Activated T-cell treated with anti-CD3 and anti-CD28 coated beads, Interleukin-2, amount 50 U/mL, for 48 hours (primary cell): ENCODE results near the gene KRTAP9-8.
"Not testable (repeated sequence)": the region's sequence is repeated elsewhere in the genome, so short reads cannot be mapped to it uniquely, and the experiment has no call there.

Source experiments
- DNase-seq, 2 experiments: peaks; one replicate each; pipeline ENCODE4 v3.0.0-alpha.2; 2020

Gene KRTAP9-8, protein sequence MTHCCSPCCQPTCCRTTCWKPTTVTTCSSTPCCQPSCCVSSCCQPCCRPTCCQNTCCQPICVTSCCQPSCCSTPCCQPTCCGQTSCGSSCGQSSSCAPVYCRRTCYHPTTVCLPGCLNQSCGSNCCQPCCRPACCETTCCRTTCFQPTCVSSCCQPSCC

DNA sequence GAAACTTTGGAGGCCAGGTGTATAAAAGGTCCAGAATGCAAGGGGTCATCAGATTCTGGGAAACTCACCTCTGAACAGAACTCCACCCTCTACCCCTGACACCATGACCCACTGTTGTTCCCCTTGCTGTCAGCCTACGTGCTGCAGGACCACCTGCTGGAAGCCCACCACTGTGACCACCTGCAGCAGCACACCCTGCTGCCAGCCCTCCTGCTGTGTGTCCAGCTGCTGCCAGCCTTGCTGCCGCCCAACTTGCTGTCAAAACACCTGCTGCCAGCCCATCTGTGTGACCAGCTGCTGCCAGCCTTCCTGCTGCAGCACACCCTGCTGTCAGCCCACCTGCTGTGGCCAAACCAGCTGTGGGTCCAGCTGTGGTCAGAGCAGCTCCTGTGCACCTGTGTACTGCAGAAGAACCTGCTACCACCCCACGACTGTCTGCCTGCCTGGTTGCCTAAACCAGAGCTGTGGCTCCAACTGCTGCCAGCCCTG, at the start of gene KRTAP9-8:
Gene KRTAP9-8 (plus strand): TSS at position 51 of the 489 bp plus-strand sequence. CDS start 53 bp downstream, at position 104.
- DNase-seq = not testable (repeated sequence)

DNA sequence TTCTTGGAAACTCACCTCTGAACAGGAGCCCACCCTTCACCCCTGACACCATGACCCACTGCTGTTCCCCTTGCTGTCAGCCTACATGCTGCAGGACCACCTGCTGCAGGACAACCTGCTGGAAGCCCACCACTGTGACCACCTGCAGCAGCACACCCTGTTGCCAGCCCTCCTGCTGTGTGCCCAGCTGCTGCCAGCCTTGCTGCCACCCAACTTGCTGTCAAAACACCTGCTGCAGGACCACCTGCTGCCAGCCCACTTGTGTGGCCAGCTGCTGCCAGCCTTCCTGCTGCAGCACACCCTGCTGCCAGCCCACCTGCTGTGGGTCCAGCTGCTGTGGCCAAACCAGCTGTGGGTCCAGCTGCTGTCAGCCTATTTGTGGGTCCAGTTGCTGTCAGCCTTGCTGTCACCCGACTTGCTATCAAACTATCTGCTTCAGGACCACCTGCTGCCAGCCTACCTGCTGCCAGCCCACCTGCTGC, 47.9 kb upstream of the KRTAP9-8 start, which contains the start of gene KRTAP9-1:
Gene KRTAP9-1 (plus strand): TSS at position 51 of the 482 bp plus-strand sequence. CDS start 0 bp downstream, at position 51.
- not testable (repeated sequence) for DNase-seq

DNA sequence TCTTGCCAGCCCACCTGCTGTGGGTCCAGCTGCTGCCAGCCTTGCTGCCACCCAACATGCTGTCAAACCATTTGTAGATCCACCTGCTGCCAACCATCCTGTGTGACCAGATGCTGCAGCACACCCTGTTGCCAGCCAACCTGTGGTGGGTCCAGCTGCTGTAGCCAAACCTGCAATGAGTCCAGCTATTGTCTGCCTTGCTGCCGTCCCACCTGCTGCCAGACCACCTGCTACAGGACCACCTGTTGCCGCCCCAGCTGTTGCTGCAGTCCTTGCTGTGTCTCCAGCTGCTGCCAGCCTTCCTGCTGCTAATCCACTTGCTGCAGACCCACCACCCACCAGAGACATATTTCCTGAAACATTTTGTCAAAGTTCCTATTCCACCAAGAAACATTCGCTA, 47.5 kb upstream of the KRTAP9-8 start:
- DNase-seq = no peak

DNA sequence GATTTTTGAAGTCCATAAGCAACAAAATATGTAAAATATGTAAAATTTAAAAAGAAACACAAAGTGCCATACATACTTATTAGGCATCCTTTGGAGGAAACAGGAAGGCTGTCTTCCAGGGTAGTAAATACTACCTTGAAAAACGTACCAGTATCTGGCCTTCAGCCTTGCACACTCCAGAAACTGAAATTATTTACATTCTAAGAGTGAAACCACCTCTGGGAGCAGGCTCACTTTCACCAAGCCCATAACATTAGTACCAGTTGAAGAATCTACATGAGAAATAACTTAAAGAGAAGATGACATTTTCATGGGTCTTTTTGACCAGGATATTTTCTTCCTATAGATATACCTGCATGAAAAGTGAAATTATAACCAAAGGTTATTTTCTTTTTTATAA, 41.7 kb upstream of the KRTAP9-8 start:
- no peak for DNase-seq

DNA sequence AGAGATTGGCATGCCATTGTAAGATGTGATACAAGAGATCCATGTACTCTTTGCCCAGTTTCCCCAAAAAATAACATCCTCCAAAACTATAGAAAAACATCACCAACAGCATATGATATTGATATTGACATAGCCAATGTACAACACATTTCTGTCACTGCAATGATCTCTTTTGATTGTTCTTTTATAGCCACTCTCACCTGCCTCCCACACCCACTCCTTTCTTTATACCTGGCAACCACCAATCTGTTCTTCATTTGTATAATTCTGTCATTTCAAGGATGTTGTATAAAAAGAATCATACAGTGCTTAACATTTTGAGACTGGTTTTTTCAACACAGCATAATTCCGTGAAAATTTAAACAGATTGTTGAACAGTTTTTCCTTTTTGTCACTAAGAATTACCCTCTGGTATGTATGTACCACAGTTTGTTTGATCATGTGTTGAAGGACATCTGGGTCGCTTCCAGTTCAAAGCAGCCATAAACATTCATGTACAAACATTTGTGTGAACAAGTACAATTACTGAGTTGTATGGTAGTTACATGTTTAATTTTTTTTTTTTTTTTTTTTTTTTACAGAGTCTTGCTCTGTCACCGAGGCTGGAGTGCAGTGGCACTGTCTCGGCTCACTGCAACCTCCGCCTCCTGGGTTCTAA, 38.2 kb upstream of the KRTAP9-8 start:
- DNase-seq = no peak

DNA sequence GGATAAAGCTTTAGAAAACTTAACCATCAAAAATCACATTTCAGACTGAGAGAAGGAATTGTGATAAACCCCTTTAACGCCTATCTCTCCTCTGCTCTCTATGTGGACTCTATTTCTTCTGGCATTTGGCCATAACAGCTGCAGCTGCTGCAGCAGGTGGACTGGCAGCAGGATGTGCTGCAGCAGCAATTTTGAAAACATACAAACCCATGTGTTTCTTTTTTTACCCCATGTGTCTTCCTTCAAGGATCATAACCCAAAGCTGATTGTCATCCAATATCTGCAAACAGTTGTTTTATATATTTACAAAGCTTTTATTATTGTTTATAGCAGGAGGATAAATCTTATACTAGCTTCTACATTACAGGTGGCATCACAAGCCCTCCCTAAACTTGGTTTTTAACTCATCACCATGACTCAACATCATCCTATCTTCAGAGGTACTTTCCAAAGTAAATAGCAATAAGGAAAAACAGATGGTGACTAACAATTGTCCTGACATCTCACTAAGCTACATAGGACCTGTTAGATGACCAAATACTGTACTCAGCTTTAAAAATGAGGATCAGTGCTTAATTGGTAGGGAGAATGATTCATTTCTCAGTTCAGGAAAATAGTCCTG, 25.8 kb upstream of the KRTAP9-8 start:
- no peak for DNase-seq

DNA sequence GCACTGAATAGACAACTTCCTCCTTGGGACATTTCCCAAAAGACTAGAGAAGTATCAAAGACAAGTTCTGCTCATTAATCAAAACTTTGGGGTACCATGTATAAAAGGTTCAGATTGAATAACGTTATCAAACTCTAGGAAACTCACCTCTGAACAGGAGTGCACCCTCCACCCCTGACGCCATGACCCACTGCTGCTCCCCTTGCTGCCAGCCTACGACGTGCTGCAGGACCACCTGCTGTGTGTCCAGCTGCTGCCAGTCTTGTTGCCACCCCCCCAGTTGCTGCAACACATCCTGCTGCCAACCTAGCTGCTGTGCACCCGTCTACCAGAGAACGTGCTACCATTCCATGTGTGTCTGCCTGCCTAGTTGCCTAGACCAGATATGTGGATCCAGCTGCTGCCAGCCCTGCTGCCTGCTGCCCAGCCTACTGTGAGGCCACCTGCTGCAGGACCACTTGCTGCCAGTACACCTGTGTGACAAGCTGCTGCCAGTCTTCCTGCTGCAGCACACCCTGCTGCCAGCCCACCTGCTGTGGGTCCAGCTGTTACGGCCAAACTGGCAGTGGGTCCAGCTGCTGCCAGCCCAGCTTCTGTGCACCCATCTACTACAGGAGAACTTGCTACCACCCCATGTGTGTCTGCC, 25.2 kb upstream of the KRTAP9-8 start:
- DNase-seq = no peak

DNA sequence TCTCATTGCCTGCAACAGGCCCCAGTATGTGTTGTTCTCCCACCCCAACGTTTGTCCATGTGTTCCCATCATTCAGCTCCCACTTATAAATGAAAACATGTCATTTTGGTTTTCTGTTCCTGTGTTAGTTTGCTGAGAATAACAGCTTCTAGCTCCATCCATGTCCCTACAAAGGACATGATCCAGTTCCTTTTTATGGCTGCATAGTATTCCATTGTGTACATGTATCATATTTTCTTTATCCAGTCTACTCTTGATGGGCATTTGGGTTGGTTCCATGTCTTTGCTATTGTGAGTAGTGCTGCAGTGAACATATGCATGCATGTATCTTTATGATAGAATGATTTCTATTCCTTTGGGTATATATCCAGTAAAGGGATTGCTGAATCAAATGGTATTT, 22.1 kb upstream of the KRTAP9-8 start:
- DNase-seq = no peak

DNA sequence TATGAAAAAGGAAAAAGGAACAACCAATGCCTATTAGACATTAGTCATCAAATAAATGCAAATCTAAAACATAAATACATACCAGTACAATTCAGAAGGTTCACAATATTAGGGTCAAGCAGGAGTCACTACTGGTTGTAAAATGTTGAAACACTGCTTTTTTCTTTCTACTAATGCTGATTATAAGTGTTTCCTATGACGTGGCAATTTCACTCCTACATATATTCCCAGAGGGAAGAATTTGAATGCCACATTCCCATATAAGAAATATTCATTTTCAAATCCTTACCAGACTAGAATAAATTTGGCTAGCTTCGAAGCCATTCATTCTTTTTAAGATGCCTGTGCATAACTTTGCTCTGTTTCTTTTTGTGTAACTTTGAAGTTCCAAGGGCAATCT, 14.0 kb upstream of the KRTAP9-8 start:
- no peak for DNase-seq

DNA sequence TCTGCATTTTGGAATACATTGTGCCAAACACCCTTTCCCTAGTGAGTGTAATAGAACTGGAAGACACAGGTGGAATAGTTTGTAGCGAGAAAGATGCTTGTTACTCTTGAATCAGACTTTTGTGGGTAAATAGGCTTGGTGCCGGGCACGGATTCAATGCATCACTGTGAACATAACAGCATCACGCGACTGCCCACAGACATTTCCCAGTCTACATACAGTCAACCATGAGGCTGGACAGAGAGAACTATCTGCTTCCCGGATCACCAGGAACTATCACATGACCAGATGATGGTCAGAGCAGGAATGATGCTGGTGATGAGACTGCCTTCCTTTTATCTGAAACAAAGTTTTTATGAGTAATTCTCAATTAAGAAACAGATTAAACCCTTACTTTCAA, 11.7 kb upstream of the KRTAP9-8 start:
- no peak for DNase-seq

DNA sequence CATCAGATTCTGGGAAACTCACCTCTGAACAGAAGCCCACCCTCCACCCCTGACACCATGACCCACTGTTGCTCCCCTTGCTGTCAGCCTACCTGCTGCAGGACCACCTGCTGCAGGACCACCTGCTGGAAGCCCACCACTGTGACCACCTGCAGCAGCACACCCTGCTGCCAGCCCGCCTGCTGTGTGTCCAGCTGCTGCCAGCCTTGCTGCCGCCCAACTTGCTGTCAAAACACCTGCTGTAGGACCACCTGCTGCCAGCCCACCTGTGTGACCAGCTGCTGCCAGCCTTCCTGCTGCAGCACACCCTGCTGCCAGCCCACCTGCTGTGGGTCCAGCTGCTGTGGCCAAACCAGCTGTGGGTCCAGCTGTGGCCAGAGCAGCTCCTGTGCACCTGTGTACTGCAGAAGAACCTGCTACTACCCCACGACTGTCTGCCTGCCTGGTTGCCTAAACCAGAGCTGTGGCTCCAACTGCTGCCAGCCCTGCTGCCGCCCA, 11.2 kb upstream of the KRTAP9-8 start, which contains the start of gene KRTAP9-2:
Gene KRTAP9-2 (plus strand): TSS at position 51 of the 498 bp plus-strand sequence. CDS start 7 bp downstream, at position 58.
- DNase-seq = not testable (repeated sequence)

DNA sequence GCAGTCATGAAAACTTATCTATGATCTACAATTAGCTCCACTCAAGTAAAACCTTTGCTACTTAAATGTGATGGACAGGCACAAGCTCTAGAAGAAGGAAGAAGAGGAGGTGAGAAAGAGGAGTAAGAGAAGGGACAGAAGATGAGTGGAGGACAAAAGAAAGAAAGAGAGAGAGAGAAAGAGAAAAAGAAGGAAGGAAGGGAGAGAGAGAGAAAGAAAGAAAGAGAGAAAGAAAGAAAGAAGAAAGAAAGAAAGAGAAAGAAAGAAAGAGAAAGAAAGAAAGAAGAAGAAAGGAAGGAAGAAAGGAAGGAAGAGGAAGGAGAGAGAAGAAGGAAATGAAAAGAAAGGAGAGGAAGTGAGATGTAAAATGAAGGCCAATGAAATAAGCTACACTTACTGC, 7.7 kb upstream of the KRTAP9-8 start:
- DNase-seq = no peak

DNA sequence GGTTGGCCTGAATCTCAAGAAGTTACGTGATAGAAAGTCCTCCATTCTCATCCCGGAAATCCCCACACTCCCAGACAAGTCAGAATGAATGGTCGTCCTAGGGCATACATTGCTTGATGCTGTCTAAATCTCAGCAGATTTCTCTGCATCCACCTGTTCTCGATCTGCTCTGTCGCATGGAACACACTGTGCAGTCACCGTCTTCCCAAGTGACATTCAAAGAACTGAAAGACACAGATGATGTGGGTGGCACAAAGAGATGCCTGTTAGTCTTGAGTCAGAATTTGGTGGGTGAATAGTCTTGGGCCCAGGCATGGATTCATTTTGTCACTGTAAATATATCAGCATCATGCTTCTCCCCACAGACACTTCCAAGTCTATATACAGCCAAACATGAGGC, 6.1 kb upstream of the KRTAP9-8 start:
- DNase-seq = no peak

DNA sequence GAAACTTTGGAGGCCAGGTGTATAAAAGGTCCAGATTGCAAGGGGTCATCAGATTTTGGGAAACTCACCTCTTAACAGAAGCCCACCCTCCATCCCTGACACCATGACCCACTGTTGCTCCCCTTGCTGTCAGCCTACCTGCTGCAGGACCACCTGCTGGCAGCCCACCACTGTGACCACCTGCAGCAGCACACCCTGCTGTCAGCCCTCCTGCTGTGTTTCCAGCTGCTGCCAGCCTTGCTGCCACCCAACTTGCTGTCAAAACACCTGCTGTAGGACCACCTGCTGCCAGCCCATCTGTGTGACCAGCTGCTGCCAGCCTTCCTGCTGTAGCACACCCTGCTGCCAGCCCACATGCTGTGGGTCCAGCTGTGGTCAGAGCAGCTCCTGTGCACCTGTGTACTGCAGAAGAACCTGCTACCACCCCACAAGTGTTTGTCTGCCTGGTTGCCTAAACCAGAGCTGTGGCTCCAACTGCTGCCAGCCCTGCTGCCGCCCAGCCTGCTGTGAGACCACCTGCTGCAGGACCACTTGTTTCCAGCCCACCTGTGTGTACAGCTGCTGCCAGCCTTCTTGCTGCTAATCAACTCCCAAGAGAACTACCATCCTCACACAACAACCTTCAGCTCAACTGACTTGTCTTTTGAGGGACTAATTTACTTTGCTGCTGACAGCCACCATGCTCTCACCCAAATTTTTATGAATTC, 5.2 kb upstream of the KRTAP9-8 start, which contains the start of gene KRTAP9-3:
Gene KRTAP9-3 (plus strand): TSS at position 51 of the 707 bp plus-strand sequence. CDS start 53 bp downstream, at position 104.
- DNase-seq = not testable (repeated sequence)

DNA sequence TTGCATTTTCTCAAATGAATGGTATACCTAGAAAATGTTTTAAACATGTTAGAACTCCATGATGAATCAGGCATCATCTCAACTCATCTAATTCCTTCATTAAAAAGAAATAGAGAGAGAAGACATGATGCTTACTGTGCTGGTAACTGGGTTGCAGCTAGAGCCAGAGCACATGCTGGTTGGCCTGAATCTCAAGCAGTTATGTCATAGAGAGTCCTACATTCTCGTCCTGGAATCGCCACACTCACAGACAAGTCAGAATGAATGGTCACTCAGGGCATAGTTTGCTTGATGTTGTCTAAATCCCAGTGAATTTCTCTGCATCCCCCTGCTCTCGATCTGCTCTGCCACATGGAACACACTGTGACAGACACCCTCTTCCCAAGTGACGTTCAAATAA, 683 bp upstream of the KRTAP9-8 start:
- not testable (repeated sequence) for DNase-seq

DNA sequence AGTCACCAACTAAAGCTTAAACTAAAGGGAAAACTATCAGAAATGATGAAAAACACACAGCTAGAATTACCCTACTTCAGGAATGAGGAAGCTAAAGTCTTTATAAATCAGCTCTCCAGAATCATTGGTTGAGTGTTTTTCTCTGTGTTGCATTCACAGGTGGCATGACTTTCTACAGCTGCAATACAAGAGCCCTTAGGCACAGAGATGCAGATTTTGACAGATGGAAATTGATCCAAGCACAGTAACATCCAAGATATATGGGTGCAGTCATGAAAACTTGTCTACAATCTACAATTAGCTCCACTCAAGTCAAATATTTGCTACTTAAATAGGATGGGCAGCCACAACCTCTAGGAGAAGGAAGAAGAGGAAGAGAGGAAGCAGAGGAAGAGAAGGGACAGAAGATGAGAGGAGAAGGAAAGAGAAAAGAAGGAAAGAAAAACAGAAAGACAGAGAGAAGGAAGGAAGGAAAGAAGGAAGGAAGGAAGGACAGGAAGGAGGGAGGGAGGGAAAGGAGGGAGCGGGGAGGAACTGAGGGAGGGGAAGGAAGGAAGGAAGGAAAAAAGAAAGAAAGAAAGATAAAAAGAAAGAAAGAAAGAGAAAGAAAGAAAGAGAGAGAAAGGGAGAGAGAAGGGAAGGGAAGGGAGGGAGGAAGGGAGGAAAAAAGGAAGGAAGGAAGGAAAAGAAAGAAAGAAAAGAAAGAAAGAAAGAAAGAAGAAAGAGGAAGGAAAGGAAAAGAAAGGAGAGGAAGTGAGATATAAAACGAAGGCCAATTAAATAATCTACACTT, 9.4 kb downstream of the KRTAP9-8 start:
- DNase-seq = not testable (repeated sequence)

DNA sequence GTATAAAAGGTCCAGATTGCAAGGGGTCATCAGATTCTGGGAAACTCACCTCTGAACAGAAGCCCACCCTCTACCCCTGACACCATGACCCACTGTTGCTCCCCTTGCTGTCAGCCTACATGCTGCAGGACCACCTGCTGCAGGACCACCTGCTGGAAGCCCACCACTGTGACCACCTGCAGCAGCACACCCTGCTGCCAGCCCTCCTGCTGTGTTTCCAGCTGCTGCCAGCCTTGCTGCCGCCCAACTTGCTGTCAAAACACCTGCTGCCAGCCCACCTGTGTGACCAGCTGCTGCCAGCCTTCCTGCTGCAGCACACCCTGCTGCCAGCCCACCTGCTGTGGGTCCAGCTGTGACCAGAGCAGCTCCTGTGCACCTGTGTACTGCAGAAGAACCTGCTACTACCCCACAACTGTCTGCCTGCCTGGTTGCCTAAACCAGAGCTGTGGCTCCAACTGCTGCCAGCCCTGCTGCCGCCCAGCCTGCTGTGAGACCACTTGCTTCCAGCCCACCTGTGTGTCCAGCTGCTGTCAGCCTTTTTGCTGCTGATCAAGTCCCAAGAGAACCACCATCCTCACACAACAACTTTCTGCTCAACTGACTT, 11.9 kb downstream of the KRTAP9-8 start, which contains the start of gene KRTAP9-4:
Gene KRTAP9-4 (plus strand): TSS at position 51 of the 604 bp plus-strand sequence. CDS start 34 bp downstream, at position 85.
- DNase-seq = not testable (repeated sequence)

DNA sequence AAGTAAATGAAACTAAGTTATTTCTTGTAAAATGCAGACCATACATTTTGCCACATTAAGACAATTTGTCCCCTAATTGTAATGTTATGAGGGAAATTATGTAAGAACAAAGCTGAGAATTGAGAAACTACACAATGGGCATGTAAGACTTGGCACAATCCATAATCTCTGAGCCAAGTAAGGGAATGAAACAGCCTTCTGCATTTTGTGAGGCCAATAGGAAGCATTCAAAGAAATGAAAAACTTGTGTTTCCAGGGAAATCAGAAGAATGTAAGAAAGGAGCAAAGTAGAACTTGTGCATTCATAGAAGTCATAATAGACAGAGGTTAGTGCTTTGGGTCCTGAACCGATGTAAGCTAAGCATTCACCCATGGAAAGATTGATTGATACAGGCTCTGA, 13.5 kb downstream of the KRTAP9-8 start:
- no peak for DNase-seq

DNA sequence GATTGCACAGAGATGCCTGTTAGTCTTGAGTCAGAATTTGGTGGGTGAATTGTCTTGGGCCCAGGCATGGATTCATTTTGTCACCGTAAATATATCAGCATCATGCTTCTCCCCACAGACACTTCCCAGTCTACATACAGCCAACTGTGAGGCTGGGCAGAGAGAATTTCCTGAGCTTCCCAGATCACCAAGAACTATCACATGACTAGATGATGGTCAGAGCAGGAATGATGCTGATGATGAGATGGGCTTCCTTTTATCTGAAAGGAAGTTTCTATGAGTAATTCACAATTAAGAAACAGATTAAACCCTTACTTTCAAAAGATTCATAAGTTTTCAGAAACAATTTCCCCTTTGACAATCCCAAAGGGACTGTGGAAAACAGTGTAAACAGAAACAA, 17.1 kb downstream of the KRTAP9-8 start:
- no peak for DNase-seq
